AG09319 (cell line): ENCODE data around the gene MPZL3.
"Not testable (repeated sequence)": the region's sequence is repeated elsewhere in the genome, so short reads cannot be mapped to it uniquely, and the experiment has no call there.

ENCODE experiments used
- DNase-seq: peaks from one replicate; pipeline ENCODE4 v3.0.0-alpha.2; 2010; ENCODE audit warnings: low read depth; ENCODE audit errors: extremely low read depth
- TF ChIP-seq, protein P1 (sequence below): IDR thresholded peaks from 2 replicates; pipeline ENCODE4 v1.5.1; 2011; ENCODE audit warnings: low read depth, mild to moderate bottlenecking, inconsistent platforms, low read length, moderate library complexity

Gene MPZL3

DNA sequence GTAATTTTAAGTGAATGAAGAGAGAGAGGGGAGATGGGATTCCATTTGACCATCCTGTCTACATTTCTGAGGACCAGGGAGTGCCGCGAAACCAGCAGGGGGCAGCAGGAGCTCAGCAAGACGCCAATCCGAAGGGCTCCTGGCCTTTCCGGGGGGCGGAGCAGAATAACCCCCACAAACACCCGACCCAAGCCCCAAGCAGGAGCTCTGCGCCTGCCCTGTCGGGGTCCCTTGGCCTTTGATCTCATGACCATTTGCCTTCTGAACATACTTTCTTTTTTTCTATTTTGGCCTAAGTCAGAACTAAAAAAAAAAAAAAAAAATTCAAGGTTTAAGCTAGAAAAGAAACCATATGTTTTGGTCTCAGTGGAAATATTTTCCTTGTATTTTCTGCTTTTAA, 53.8 kb downstream of the MPZL3 start:
- TF ChIP-seq, protein P1, sequence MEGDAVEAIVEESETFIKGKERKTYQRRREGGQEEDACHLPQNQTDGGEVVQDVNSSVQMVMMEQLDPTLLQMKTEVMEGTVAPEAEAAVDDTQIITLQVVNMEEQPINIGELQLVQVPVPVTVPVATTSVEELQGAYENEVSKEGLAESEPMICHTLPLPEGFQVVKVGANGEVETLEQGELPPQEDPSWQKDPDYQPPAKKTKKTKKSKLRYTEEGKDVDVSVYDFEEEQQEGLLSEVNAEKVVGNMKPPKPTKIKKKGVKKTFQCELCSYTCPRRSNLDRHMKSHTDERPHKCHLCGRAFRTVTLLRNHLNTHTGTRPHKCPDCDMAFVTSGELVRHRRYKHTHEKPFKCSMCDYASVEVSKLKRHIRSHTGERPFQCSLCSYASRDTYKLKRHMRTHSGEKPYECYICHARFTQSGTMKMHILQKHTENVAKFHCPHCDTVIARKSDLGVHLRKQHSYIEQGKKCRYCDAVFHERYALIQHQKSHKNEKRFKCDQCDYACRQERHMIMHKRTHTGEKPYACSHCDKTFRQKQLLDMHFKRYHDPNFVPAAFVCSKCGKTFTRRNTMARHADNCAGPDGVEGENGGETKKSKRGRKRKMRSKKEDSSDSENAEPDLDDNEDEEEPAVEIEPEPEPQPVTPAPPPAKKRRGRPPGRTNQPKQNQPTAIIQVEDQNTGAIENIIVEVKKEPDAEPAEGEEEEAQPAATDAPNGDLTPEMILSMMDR: peak; percentile 90

DNA sequence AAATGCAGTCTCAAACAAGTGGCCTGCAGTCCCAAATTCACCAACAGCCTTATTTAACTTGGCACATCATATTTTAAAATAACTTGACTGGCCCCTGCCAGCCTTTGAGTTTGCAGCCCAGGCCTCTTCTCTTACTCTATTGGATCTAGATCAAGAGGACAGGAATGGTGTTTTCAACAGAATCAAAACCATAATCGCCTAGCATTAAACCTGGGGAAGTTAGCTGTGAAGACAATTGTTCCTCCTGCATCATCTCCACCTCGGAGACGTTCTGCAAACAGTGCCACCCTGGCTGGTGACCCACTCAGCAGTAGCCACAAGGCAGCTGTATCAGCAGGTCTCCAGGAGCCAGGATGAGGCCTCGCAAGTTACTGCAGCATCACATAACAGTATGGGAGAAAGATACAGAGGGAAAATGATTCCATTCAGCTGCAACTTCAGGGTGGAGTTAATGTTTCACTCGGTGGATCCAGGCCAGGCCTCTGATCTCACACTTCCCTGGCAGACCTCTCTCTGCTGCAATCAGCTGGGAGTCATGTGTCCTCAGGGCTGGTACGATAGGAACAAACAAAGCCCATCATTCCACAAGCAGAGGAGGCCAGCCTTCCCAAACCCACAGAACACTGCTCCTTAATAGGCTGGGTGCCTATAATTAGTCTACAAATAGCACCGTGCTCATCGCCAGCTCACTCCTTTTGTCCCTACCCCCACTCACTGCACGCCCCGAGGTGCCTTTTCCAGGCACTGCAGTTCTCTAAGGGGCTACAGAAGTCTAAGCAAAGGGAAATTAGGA, 57.1 kb downstream of the MPZL3 start:
- DNase-seq: peak; percentile 66
- TF ChIP-seq, protein P1: no peak

More for the DNA sequence above, 53.8 kb downstream of the MPZL3 start:
- DNase-seq: peak; percentile 11

DNA sequence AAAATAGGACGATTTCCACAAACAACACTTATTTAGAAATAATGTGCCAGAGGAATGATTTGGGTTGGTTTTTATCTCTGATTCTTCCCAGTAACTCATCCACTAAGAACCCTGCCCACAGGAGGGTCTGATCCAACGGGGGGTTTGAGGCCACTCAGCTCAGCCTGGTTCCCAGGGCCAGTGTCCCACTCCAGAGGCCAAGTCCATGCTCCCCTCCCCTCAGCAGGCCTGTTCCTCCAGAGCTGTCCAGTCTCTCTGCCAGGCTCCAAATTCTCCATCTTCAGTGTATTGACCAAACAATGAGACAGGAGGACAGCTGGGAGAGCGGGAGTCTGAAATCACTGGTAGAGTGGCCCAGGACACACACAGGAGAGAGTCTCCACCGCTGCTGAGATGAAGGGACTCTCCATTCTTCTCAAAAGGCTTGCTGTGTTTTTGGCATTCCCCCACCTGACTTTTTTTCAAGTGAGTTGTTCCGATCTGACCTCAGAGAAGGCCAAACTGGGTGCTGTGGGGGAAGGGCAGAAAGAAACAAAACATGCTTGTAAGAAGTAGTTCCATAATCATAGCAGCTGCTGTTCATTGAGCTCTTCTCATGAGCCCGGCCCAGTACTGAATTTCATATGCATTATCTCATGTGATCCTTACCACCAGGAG, 58.1 kb downstream of the MPZL3 start:
- TF ChIP-seq, protein P1: no peak
- DNase-seq: no peak

DNA sequence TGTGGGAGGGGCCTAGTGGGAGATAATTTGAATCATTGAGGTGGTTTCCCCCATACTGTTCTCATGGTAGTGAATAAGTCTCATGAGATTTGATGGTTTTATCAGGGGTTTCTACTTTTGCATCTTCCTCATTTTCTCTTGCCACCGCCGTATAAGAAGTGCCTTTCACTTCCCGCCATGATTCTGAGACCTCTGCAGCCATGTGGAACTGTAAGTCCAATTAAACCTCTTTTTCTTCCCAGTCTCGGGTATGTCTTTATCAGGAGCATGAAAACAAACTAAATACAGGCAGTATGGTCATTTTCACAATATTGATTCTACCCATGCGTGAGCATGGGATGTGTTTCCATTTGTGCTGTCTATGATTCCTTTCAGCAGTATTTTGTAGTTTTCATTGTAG, 59.3 kb downstream of the MPZL3 start:
- DNase-seq: not testable (repeated sequence)

DNA sequence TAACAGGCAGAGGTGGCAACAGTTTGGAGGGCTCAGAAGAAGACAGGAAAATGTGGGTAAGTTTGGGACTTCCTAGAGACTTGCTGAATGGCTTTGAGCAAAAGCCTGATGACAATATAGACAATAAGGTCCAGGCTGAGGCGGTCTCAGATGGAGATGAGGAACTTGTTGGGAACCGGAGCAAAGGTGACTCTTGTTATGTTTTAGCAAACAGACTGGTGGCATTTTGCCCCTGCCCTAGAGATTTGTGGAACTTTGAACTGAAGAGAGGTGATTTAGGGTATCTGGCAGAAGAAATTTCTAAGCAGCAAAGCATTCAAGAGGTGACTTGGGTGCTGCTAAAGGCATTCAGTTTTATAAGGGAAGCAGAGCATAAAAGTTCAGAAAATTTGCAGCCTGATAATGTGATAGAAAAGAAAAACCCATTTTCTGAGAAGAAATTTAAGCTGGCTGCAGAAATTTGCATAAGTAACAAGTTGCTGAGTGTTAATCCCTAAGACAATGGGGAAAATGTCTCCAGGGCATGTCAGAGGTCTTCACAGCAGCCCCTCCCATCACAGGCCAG, 61.1 kb downstream of the MPZL3 start:
- DNase-seq: not testable (repeated sequence)

DNA sequence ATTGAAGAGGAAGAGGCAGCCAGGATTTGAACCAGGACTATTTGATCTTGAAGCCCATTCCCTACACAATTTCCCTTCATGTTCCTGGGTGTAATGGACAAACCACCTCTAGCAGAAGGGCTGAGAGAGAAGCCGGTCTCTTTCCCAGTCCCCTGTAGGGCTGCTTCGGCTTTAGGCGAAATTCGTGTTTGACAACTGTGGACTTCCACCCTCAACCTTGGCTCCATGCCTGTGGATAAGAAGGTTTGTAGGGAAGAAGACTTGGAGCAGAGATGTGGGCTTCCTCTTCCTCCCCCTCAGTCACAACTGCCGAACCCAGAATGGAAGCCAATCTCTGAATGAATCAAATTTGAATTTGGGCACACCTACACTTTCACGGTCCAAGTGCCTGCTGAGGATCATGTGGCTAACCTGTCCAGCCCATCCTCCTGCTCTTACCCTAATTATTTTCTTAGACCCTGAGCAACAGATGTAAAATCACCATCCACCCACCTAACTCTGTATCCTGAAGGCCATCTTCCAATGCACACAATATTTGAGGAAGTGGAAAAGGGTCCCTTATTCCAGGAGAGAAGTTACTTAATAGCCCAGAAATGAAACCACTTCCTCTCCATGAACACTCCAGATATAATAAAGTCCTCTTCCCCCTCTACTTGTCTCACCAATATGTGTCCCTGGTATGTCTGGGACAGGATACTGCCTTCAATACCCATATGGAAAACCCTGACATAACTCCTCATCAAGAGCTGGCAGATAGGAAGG, 65.6 kb downstream of the MPZL3 start:
- no peak for DNase-seq
- TF ChIP-seq, protein P1: no peak

DNA sequence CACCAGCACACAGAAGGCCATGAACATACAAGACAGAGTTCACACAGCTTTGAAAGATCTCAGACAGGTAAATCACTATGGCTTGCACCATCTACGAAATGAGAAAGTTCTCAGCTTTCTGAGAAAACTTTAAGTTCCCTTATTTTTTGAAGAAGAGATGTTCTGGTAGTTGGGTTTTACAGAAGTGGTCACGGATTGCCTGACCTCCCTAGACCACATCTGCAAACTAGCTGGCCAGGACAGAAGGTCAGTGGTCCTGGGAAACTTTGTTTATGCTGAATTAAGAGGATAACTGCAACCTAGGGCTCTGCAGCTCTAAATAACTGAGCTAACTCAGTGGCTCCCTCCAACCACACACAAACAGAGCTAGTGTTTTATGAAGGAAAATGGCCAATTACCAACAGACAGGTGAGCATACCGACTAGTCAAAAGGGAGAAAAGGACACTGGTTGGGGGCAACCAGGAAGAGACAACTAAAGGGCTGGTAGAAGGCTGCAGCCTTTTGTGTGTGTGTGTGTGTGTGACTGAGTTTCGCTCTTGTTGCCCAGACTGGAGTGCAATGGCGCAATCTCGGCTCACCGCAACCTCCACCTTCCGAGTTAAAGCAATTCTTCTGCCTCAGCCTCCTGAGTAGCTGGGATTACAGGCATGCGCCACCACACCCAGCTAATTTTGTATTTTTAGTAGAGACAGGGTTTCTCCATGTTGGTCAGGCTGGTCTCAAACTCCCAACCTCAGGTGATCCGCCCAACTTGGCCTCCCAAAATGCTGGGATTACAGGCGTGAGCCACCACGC, 67.2 kb downstream of the MPZL3 start:
- TF ChIP-seq, protein P1: no peak
- no peak for DNase-seq

DNA sequence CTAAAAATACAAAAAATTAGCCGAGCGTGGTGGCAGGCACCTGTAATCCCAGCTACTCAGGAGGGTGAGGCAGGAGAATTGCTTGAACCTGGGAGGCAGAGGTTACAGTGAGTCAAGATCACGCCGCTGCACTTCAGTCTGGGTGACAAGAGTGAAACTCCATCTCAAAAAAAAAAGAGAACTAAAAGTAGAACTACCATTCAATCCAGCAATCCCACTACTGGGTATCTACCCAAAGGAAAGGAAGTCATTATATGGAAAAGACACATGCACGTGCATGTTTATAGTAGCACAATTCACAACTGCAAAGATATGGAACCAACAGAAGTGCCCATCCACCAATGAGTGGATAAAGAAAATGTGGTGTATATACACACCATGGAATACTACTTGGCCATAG, 68.5 kb downstream of the MPZL3 start:
- DNase-seq: not testable (repeated sequence)
